Measurements from ENCODE around the gene CDKN2B.

GRCh38 chr9:21970800-21971640, 38.1 kb downstream of the CDKN2B start:
- TF ChIP-seq POLR2A (IDR thresholded peaks at IDR 0.05; ENCODE audit: low read length) (no peak), GATA1 (IDR thresholded peaks at IDR 0.05; ENCODE audit: low read depth, low read length) (no peak)
